HG02678 (cell line): ENCODE measurements around the gene SIGLEC5.

Experiments used
- ATAC-seq: cut with Tn5 transposase; IDR thresholded peaks from one replicate; pipeline ENCODE4 v1.9.1; 2021; ENCODE audit warnings: mild to moderate bottlenecking, moderate library complexity; ENCODE audit not compliant: unreplicated experiment

The SIGLEC5 gene

GRCh38 chr19:51590441-51590840 lies 39.8 kb downstream of the SIGLEC5 start:
- ATAC-seq, result no peak

GRCh38 chr19:51589511-51589910 lies 40.7 kb downstream of the SIGLEC5 start:
- ATAC-seq, result no peak

- ATAC-seq, result no peak
Observed at GRCh38 chr19:51587264-51588191, 42.7 kb downstream of the SIGLEC5 start.

GRCh38 chr19:51586799-51587198 lies 43.4 kb downstream of the SIGLEC5 start:
- no peak for ATAC-seq

- ATAC-seq, result no peak
Observed at GRCh38 chr19:51586103-51586728, 44.0 kb downstream of the SIGLEC5 start.

- ATAC-seq, result no peak
Observed at GRCh38 chr19:51576850-51577249, 53.4 kb downstream of the SIGLEC5 start.

- no peak for ATAC-seq
Observed at GRCh38 chr19:51573331-51573730, 56.9 kb downstream of the SIGLEC5 start.

GRCh38 chr19:51572908-51573307 lies 57.3 kb downstream of the SIGLEC5 start:
- ATAC-seq, result no peak

- no peak for ATAC-seq
Observed at GRCh38 chr19:51572410-51572809, 57.8 kb downstream of the SIGLEC5 start.

- ATAC-seq, result no peak
Observed at GRCh38 chr19:51571599-51571998, 58.6 kb downstream of the SIGLEC5 start.

GRCh38 chr19:51570962-51571575 lies 59.1 kb downstream of the SIGLEC5 start, which contains the start of gene ZNF175:
Gene ZNF175, plus strand, starts transcription at chr19:51571283. Its CDS starts 2,047 bp downstream, at chr19:51573330.
- ATAC-seq, result peak; percentile 92

GRCh38 chr19:51568456-51568855 lies 61.7 kb downstream of the SIGLEC5 start:
- no peak for ATAC-seq

- ATAC-seq, result no peak
Observed at GRCh38 chr19:51567583-51567982, 62.6 kb downstream of the SIGLEC5 start.

- no peak for ATAC-seq
Observed at GRCh38 chr19:51566489-51567100, 63.6 kb downstream of the SIGLEC5 start.

- ATAC-seq, result no peak
Observed at GRCh38 chr19:51565583-51565982, 64.6 kb downstream of the SIGLEC5 start.

GRCh38 chr19:51564791-51565190 lies 65.4 kb downstream of the SIGLEC5 start:
- ATAC-seq, result no peak
